ENCODE results near the gene RNF223. TPM values are rescaled to one million over a fixed set of nuclear protein-coding genes. Genes with fewer than 3 reads are reported as not detected.
A peak's percentile ranks its signal among the peaks of the same experiment; 100 is the strongest.
"Not testable (repeated sequence)": the region's sequence is repeated elsewhere in the genome, so short reads cannot be mapped to it uniquely, and the experiment has no call there.

RNF223 gene
- total and polyA plus RNA-seq, 7 experiments from 2014 or later: 0.32 TPM; not detected in 6

DNA sequence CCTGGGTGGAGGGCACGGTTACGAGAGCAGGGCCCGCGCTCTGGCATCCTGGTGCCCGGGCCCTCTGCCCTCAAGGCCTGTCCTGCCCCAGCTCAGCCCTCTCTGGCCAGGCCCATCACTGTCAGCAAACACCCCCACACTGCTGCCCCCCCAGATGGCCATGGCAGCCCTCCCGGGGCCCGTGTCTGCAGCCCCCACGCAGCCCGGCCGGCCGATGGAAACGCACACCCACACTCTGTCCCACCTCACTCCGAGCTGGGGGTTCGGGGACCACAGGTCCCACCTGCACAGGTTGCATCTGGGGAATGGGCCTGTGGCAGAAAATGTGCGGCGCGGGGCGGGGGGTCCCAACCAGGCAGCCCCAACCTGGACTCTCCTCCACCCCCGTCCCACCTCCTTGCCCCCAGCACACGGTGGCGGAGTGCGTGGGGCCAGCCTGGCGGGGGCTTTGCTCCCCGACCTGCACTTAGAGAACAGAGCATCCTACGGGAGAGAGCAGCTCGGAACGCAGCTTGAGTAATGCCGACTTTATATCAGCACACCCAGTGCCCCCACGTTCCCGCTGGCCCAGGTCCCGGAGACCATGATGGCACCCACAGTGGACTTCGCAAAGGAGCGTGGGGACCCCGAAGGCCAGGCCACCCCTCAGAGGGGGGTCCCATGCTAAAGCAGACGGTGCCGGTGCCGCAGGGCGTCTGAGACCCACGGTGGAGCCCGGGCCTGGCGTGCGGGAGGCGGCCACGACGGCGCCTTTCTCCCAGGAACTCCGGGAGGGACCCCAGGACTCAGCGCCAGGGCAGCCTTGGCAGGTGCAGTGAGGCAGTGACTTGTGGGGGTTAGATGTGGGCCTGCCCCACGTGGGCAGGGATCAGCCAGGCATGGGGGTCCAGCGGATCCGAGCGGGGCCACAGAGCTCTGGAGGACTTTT is 7.5 kb upstream of the RNF223 start:
- H3K27me3 Mint-ChIP-seq: no peaks in the 10 kb centered on the region
- ATAC-seq (no peak), DNase-seq (peak in 1 of 9 donors; percentile 7)
- no peak overlapping the region for H3K4me3 Mint-ChIP-seq
- peaks cover 0 to 7% (median 0%) of the 10 kb centered on the region in 3 experiments for H3K36me3 ChIP-seq (ENCODE audit: control insufficient read depth in 2 of 3, insufficient read depth in 3 of 3, low read length in 3 of 3)
- no peaks in the 10 kb centered on the region for H3K9me3 Mint-ChIP-seq
- H3K27ac ChIP-seq (ENCODE audit: low read depth, low read length): no peak overlapping the region
- H3K4me1 ChIP-seq (ENCODE audit: control insufficient read depth in 2 of 2, insufficient read depth in 2 of 2, low read length in 2 of 2): peaks cover 0 to 11% of the 10 kb centered on the region in 2 donors
- no peaks in the 10 kb centered on the region for H3K36me3 Mint-ChIP-seq
- no peaks in the 10 kb centered on the region for H3K27me3 ChIP-seq (ENCODE audit: control insufficient read depth in 2 of 2, insufficient read depth in 2 of 2, low read length in 2 of 2)
- peaks cover 0 to 4% (median 0%) of the 10 kb centered on the region in 7 donors for H3K4me1 Mint-ChIP-seq
- H3K27ac Mint-ChIP-seq: no peak overlapping the region
- ChIA-PET POLR2A (no interaction called here), CTCF (no interaction called here)
- H3K4me3 ChIP-seq (ENCODE audit: low read length): no peak overlapping the region
- intact Hi-C loops (cut with micrococcal nuclease): no loop called here
- no peaks in the 10 kb centered on the region for H3K9me3 ChIP-seq (ENCODE audit: control insufficient read depth in 2 of 3, low read length in 3 of 3)

DNA sequence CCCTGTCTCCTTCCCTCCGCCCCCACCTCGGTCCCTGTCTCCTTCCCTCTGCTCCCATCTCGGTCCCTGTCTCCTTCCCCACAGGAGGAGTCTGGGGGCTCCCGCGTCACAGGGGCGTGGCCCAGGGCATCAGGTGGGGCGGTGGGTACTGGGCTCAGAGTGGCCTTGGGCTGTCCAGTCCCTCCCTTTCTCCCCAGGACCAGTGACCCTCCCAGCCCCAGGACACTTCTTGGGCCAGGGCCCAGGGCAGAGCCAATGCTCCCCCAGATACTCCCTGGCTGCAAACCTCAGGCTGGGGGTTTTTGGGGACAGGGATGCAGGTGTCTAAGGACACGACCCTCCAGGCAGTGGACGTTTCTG is 6.8 kb upstream of the RNF223 start:
- peak in 3 of 9 donors; percentile 6 to 16 (median 8) for DNase-seq
- no peak overlapping the region for H3K27ac Mint-ChIP-seq

DNA sequence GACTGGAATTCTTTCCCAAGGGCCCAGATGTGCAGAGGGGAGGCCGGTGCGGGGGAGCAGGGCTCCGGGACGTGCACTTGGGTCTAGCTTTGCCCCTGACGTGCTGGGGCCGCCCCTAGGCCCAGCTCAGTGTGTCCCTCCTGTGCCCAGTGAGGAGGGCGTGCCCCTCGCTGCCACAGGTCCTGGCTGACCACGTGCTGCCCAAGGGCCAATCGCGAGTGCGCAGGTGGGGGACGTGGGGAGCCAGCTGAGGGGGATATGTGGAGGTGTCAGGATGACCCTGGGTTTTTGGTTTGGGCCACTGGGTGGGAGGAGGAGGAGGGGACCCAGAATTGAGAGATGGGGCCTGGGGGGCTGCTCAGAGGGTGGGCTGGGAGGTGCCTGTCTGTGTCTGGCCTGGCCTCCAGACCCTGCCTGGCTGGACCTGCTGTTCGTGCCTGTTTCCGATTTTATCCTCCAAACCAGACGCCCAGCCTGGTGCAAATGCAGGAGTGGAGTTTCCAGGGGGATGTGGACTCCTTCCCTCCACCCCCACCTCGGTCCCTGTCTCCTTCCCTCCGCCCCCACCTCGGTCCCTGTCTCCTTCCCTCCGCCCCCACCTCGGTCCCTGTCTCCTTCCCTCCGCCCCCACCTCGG is 6.1 kb upstream of the RNF223 start:
- H3K36me3 Mint-ChIP-seq: no peaks in the 10 kb centered on the region
- peaks cover 0 to 7% (median 0%) of the 10 kb centered on the region in 3 experiments for H3K36me3 ChIP-seq (ENCODE audit: control insufficient read depth in 2 of 3, insufficient read depth in 3 of 3, low read length in 3 of 3)
- H3K4me1 Mint-ChIP-seq: peaks cover 0 to 4% (median 0%) of the 10 kb centered on the region in 7 donors
- no peak overlapping the region for H3K27ac Mint-ChIP-seq
- DNase-seq (peak in 2 of 9 donors; percentile 13 to 32), ATAC-seq (peak; percentile 55)
- H3K4me1 ChIP-seq (ENCODE audit: control insufficient read depth in 2 of 2, insufficient read depth in 2 of 2, low read length in 2 of 2): peaks cover 0 to 11% of the 10 kb centered on the region in 2 donors
- H3K27me3 Mint-ChIP-seq: no peaks in the 10 kb centered on the region
- no peaks in the 10 kb centered on the region for H3K27me3 ChIP-seq (ENCODE audit: control insufficient read depth in 2 of 2, insufficient read depth in 2 of 2, low read length in 2 of 2)
- peak overlapping the region in 1 of 10 donors; percentile 77 for H3K4me3 Mint-ChIP-seq
- no peak overlapping the region for H3K27ac ChIP-seq (ENCODE audit: low read depth, low read length)
- H3K4me3 ChIP-seq (ENCODE audit: low read length): no peak overlapping the region
- H3K9me3 ChIP-seq (ENCODE audit: control insufficient read depth in 2 of 3, low read length in 3 of 3): no peaks in the 10 kb centered on the region
- no peaks in the 10 kb centered on the region for H3K9me3 Mint-ChIP-seq
- ChIA-PET CTCF (no interaction called here), POLR2A (no interaction called here)
- intact Hi-C loops (cut with micrococcal nuclease): no loop called here

More for the DNA sequence above, 6.8 kb upstream of the RNF223 start:
- Histone ChIP-seq H3K36me3 (ENCODE audit: control insufficient read depth in 2 of 3, insufficient read depth in 3 of 3, low read length in 3 of 3) (peaks cover 0 to 7% (median 0%) of the 10 kb centered on the region in 3 experiments), H3K4me3 (ENCODE audit: low read length) (no peak overlapping the region), H3K9me3 (ENCODE audit: control insufficient read depth in 2 of 3, low read length in 3 of 3) (no peaks in the 10 kb centered on the region), H3K4me1 (ENCODE audit: control insufficient read depth in 2 of 2, insufficient read depth in 2 of 2, low read length in 2 of 2) (peaks cover 0 to 11% of the 10 kb centered on the region in 2 donors), H3K27me3 (ENCODE audit: control insufficient read depth in 2 of 2, insufficient read depth in 2 of 2, low read length in 2 of 2) (no peaks in the 10 kb centered on the region), H3K27ac (ENCODE audit: low read depth, low read length) (no peak overlapping the region)
- CTCF ChIA-PET: no interaction called here
- Mint-ChIP-seq H3K36me3 (no peaks in the 10 kb centered on the region), H3K27me3 (no peaks in the 10 kb centered on the region), H3K4me3 (no peak overlapping the region), H3K9me3 (no peaks in the 10 kb centered on the region), H3K4me1 (peaks cover 0 to 4% (median 0%) of the 10 kb centered on the region in 7 donors)
- intact Hi-C loops (cut with micrococcal nuclease): no loop called here
- no peak for ATAC-seq
- POLR2A ChIA-PET: no interaction called here

DNA sequence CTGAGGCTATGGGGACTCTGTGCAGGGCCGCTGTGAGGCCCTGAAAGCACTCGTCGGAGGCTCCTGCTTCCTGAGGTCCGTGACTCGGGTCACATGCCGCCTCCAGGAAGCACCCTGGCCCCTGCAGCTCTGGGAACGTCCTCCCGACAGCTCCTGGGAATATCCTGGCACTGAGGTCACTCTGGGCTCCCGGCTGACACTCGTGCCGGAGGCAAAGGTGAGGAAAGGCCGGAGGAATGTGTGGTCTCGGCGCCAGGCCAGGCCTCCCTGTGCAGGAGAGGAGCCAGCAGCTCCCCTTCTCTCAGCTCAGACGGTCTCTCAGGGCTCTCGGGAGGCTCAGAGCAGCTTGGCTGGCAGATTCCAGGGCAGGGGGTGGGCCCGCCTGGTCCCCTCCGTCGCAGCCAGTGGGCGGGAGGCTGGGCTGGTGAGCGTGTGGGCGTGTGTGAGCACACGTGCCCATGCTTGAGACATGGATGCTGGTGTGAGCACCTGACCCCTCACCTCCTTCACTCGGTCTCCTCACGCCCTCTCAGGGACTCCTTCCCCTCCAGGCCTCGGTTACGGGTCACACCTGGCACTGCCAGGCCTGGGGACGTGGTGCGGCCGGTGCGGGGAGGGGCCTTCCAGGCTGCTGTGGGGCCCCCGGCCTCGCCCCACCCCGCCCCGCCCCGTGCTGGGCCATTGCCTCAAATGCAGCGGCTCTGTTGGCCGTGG is 5.5 kb upstream of the RNF223 start:
- Mint-ChIP-seq H3K27ac (no peak overlapping the region), H3K36me3 (no peaks in the 10 kb centered on the region), H3K4me3 (peak overlapping the region in 9 of 10 donors; percentile 13 to 77 (median 57)), H3K9me3 (no peaks in the 10 kb centered on the region), H3K4me1 (peaks cover 0 to 6% (median 0%) of the 10 kb centered on the region in 7 donors), H3K27me3 (peaks cover 0 to 4% (median 3%) of the 10 kb centered on the region in 5 donors)
- Histone ChIP-seq H3K27ac (ENCODE audit: low read depth, low read length) (no peak overlapping the region), H3K9me3 (ENCODE audit: control insufficient read depth in 2 of 3, low read length in 3 of 3) (no peaks in the 10 kb centered on the region), H3K4me3 (ENCODE audit: low read length) (peak overlapping the region; percentile 30), H3K36me3 (ENCODE audit: control insufficient read depth in 2 of 3, insufficient read depth in 3 of 3, low read length in 3 of 3) (peaks cover 0 to 7% (median 0%) of the 10 kb centered on the region in 3 experiments), H3K4me1 (ENCODE audit: control insufficient read depth in 2 of 2, insufficient read depth in 2 of 2, low read length in 2 of 2) (peaks cover 0 to 11% of the 10 kb centered on the region in 2 donors), H3K27me3 (ENCODE audit: control insufficient read depth in 2 of 2, insufficient read depth in 2 of 2, low read length in 2 of 2) (peaks cover 0 to 3% of the 10 kb centered on the region in 2 donors)
- ChIA-PET POLR2A (no interaction called here), CTCF (interaction anchor here (0.6 kb wide), 1 partner anchor 136 kb away, joined by 4 read pairs; no protein-coding TSS in a partner anchor)
- DNase-seq: peak in 5 of 9 donors; percentile 19 to 45 (median 27)
- peak; percentile 71 for ATAC-seq
- intact Hi-C loops (cut with micrococcal nuclease): no loop called here

DNA sequence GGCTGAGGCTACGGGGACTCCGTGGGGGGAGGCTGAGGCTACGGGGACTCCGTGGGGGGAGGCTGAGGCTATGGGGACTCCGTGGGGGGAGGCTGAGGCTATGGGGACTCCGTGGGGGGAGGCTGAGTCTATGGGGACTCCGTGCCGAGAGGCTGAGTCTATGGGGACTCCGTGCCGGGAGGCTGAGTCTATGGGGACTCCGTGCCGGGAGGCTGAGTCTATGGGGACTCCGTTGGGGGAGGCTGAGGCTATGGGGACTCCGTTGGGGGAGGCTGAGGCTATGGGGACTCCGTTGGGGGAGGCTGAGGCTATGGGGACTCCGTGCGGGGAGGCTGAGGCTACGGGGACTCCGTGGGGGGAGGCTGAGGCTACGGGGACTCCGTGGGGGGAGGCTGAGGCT is 3.3 kb upstream of the RNF223 start:
- H3K4me1 ChIP-seq (ENCODE audit: control insufficient read depth in 2 of 2, insufficient read depth in 2 of 2, low read length in 2 of 2): peaks cover 0 to 11% of the 10 kb centered on the region in 2 donors
- ATAC-seq: not testable (repeated sequence)

DNA sequence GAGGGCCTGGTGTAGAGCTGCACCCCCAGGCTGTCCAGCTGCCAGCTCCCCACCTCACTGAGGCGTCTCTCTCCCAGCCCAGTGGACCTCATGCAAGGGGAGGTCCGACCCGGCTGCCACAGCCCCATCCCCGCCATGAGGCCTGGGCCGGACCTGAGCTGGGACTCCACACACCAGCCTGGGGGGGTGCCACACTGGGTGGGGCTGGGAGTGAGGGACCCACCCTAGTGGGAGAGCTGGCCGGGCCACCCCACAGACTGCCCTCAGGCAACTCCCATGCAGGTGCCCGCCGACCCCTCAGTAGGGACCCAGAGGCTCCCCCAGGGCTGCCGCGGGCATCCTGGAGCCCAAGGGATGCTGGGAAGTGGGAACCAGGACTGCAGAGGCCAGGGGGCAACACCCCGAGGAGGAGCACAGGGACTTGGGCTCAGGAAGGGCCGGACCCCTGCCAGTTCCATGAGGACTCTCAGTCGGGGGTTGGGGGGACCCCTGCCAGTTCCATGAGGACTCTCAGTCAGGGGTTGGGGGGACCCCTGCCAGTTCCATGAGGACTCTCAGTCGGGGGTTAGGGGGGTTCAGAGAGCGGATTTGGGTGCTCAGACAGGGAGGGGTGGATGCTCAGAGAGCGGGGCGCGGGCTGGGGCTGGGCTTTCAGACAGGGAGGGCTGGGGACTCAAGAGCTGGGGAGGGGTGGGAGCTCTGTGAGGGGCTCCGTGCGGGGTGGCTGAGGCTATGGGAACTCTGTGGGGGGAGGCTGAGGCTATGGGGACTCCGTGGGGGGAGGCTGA is 1.2 kb upstream of the RNF223 start:
- no peak overlapping the region for H3K4me3 Mint-ChIP-seq
- peaks cover 0 to 3% of the 10 kb centered on the region in 2 donors for H3K27me3 ChIP-seq (ENCODE audit: control insufficient read depth in 2 of 2, insufficient read depth in 2 of 2, low read length in 2 of 2)
- DNase-seq: no peak
- ATAC-seq: no peak
- no peaks in the 10 kb centered on the region for H3K9me3 Mint-ChIP-seq
- H3K4me1 ChIP-seq (ENCODE audit: control insufficient read depth in 2 of 2, insufficient read depth in 2 of 2, low read length in 2 of 2): peaks cover 0 to 11% of the 10 kb centered on the region in 2 donors
- no peak overlapping the region for H3K4me3 ChIP-seq (ENCODE audit: low read length)
- H3K27me3 Mint-ChIP-seq: peaks cover 0 to 6% (median 5%) of the 10 kb centered on the region in 5 donors
- POLR2A ChIA-PET: no interaction called here
- peaks cover 0 to 6% (median 0%) of the 10 kb centered on the region in 7 donors for H3K4me1 Mint-ChIP-seq
- CTCF ChIA-PET: interaction anchor here (0.6 kb wide), 1 partner anchor 76 kb away, joined by 3 read pairs; no protein-coding TSS in a partner anchor
- H3K27ac Mint-ChIP-seq: no peak overlapping the region
- H3K9me3 ChIP-seq (ENCODE audit: control insufficient read depth in 2 of 3, low read length in 3 of 3): no peaks in the 10 kb centered on the region
- intact Hi-C loops (cut with micrococcal nuclease): no loop called here
- no peaks in the 10 kb centered on the region for H3K36me3 Mint-ChIP-seq
- H3K36me3 ChIP-seq (ENCODE audit: control insufficient read depth in 2 of 3, insufficient read depth in 3 of 3, low read length in 3 of 3): no peaks in the 10 kb centered on the region
- H3K27ac ChIP-seq (ENCODE audit: low read depth, low read length): no peak overlapping the region

More for the DNA sequence above, 3.3 kb upstream of the RNF223 start:
- H3K4me3 ChIP-seq (ENCODE audit: low read length); H3K9me3 ChIP-seq (ENCODE audit: control insufficient read depth in 2 of 3, low read length in 3 of 3); H3K36me3 ChIP-seq (ENCODE audit: control insufficient read depth in 2 of 3, insufficient read depth in 3 of 3, low read length in 3 of 3); H3K27me3 ChIP-seq (ENCODE audit: control insufficient read depth in 2 of 2, insufficient read depth in 2 of 2, low read length in 2 of 2); POLR2A ChIA-PET; H3K9me3 Mint-ChIP-seq; H3K4me1 Mint-ChIP-seq; CTCF ChIA-PET; DNase-seq; H3K4me3 Mint-ChIP-seq; H3K27ac ChIP-seq (ENCODE audit: low read depth, low read length); H3K27ac Mint-ChIP-seq; H3K27me3 Mint-ChIP-seq; intact Hi-C loops (cut with micrococcal nuclease); H3K36me3 Mint-ChIP-seq: not testable (repeated sequence)
